SJSA1 (cell line): ENCODE results near the gene MTUS2. TPM values are rescaled to one million over a fixed set of nuclear protein-coding genes. Genes with fewer than 3 reads are reported as not detected.

Source experiments
- DNase-seq, 2 experiments: peaks; one replicate each; pipeline ENCODE4 v3.0.0-alpha.2; 2015 to 2020; ENCODE audit warnings: low spot score in 2 of 2, low read depth in 1 of 2
- H3K27ac ChIP-seq: fragments of 250-450 bp; sonication (Bioruptor Pico); 2 replicates; pipeline ENCODE4 v1.5.1; 2020; ENCODE audit warnings: mild to moderate bottlenecking, moderate library complexity
- H3K27me3 ChIP-seq: fragments of 250-450 bp; sonication (Bioruptor Pico); replicated peaks from 2 replicates; pipeline ENCODE4 v1.5.1; 2020; ENCODE audit warnings: mild to moderate bottlenecking, moderate library complexity
- H3K36me3 ChIP-seq: fragments of 250-450 bp; sonication (Bioruptor Pico); 2 replicates; pipeline ENCODE4 v1.5.1; 2020; ENCODE audit warnings: mild to moderate bottlenecking
- H3K4me1 ChIP-seq: fragments of 250-450 bp; sonication (Bioruptor Pico); replicated peaks from 2 replicates; pipeline ENCODE4 v1.6.1; 2021; ENCODE audit warnings: mild to moderate bottlenecking
- H3K4me3 ChIP-seq: fragments of 250-450 bp; sonication (Bioruptor Pico); 2 replicates; pipeline ENCODE4 v1.5.1; 2020; ENCODE audit warnings: mild to moderate bottlenecking
- H3K9me3 ChIP-seq: fragments of 250-450 bp; sonication (Bioruptor Pico); replicated peaks from 2 replicates; pipeline ENCODE4 v1.5.1; 2020; ENCODE audit warnings: mild to moderate bottlenecking
- total RNA-seq: library from RNA; depleted of rRNA; stranded (reverse); fragments of >200 nt; shearing (Covaris generic); gene quantifications from 2 replicates; pipeline ENCODE4 v1.2.3, GENCODE V29; 2014

Gene MTUS2
- total RNA-seq, 1 experiment from 2014 or later: not detected

GRCh38 chr13:28867564-28867963, 47.4 kb downstream of the MTUS2 start:
- Histone ChIP-seq H3K36me3 (no peaks in the 10 kb centered on the region), H3K9me3 (no peaks in the 10 kb centered on the region), H3K27me3 (no peaks in the 10 kb centered on the region; the same call in 1 of the 2 replicates), H3K4me1 (no peaks in the 10 kb centered on the region), H3K27ac (no peak overlapping the region), H3K4me3 (no peak overlapping the region)
- DNase-seq: no peak

DNA sequence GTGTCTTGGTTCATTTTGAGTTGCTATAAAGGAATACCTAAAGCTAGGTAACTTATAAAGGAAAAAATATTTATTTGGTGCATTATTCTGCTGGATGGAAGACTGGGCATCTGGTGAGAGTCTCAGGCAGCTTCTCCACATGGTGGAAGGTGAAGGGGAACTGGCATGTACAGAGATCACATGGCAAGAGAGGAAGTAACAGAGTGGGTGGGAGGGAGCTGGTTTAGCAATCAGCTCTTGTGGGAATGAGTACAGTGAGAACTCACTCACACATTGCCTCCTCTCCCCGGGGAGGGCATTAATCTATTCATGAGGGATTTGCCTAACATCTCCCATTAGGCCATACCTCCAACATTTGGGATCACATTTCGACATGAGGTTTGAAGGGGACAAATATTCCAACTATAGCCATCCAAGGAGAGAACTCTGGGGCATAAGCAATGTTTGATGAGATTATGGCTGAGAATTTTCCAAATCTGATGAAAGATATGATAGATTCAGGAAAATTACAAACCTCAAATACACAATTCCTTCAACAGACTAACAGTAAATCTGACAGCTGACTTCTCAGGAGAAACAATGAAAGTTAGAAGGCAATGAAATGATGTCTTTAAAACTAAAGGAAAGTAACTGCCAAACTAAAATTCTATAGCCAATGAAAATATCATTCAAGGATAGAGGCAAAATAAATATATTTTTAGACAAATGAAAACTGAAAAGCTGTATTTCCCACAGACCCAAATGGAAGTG, 52.5 kb downstream of the MTUS2 start:
- H3K4me3 ChIP-seq: no peak overlapping the region
- no peak overlapping the region for H3K27ac ChIP-seq
- H3K4me1 ChIP-seq: no peaks in the 10 kb centered on the region
- no peak for DNase-seq
- no peaks in the 10 kb centered on the region; the same call in 1 of the 2 replicates for H3K9me3 ChIP-seq
- H3K36me3 ChIP-seq: no peaks in the 10 kb centered on the region
- no peaks in the 10 kb centered on the region for H3K27me3 ChIP-seq

DNA sequence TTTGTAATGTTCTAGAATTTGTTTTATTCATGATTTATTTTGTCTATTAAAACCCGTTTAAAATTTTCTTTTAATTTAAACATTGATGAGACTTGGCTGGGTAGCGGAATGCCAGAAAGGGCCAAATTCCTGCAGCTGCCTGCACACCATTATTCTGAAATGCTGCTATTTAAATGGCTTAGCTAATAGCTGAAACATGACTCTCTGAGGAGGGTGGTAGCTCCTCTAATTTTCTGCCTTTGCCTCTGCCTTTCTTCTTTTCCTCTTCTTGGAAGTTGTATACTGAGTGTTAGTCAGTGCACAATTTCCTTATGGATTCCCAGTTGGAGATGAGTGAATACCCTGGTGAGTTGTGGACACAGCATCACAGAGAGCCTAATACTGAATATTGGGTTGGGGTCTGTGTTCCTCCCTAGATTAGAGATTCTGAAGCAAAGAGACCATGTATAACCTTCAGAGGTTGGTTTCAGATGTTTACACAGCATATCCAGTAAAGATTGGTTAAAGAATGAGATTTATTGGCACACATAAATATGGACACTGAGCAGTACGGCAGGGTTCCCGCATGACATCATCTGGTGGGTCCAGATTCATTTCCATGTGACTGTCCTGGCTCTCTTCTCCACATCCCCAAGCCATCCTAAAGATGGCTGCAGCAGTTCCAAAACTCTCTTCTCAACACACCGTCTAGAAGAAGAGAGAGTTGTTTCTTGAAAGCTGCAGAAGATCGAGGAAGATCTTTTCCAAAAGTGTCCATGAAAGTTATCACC, 55.9 kb downstream of the MTUS2 start:
- Histone ChIP-seq H3K4me1 (no peaks in the 10 kb centered on the region), H3K27ac (no peak overlapping the region), H3K4me3 (no peak overlapping the region), H3K36me3 (no peaks in the 10 kb centered on the region), H3K9me3 (no peaks in the 10 kb centered on the region; the same call in 1 of the 2 replicates), H3K27me3 (no peaks in the 10 kb centered on the region)
- no peak for DNase-seq

GRCh38 chr13:28877408-28877807, 57.3 kb downstream of the MTUS2 start:
- Histone ChIP-seq H3K9me3 (no peaks in the 10 kb centered on the region; the same call in 1 of the 2 replicates), H3K27ac (no peak overlapping the region), H3K27me3 (no peaks in the 10 kb centered on the region), H3K36me3 (no peaks in the 10 kb centered on the region), H3K4me1 (no peaks in the 10 kb centered on the region), H3K4me3 (no peak overlapping the region)
- no peak for DNase-seq

GRCh38 chr13:28885181-28885580, 65.0 kb downstream of the MTUS2 start:
- no peaks in the 10 kb centered on the region for H3K9me3 ChIP-seq
- no peak for DNase-seq
- no peaks in the 10 kb centered on the region for H3K27me3 ChIP-seq
- no peak overlapping the region for H3K27ac ChIP-seq
- no peaks in the 10 kb centered on the region for H3K4me1 ChIP-seq
- H3K36me3 ChIP-seq: no peaks in the 10 kb centered on the region
- no peak overlapping the region for H3K4me3 ChIP-seq

DNA sequence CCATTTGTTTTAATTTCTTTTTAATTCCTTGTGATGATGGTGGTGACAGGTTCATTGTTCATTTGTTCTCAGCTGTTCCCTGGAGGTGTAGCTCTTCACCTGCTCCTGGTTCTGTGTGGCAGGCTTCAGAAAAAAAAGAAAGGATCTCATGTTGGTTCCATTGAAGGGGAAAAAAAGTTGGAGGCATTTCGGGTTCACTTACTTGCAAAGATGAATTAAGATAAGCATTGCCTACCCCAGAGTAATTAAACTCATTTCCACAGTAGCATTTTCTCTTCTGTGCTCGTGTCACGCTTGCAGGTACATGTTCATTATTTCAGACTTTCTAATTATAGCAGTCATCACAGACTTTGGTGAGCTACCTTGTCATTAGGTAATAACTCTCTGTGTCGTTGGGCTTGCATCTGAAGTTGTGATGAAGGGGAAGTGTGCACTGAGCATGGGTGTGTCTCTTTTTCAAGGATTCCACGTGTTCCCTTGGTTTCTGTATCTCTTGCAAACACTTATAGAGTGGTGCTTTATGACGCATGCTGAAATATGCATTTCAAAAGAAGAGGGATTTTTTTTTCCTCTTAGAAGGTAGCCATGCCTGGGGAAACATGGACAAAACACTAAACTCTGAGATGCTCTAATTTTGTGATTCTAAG, 69.1 kb downstream of the MTUS2 start:
- H3K27me3 ChIP-seq: no peaks in the 10 kb centered on the region
- no peak overlapping the region for H3K4me3 ChIP-seq
- no peaks in the 10 kb centered on the region for H3K4me1 ChIP-seq
- H3K9me3 ChIP-seq: no peaks in the 10 kb centered on the region
- DNase-seq: no peak
- H3K27ac ChIP-seq: no peak overlapping the region
- H3K36me3 ChIP-seq: no peaks in the 10 kb centered on the region

GRCh38 chr13:28890712-28891111, 70.6 kb downstream of the MTUS2 start:
- Histone ChIP-seq H3K27me3 (no peaks in the 10 kb centered on the region), H3K4me3 (no peak overlapping the region), H3K27ac (no peak overlapping the region), H3K36me3 (no peaks in the 10 kb centered on the region), H3K4me1 (no peaks in the 10 kb centered on the region), H3K9me3 (no peaks in the 10 kb centered on the region)
- DNase-seq: no peak

GRCh38 chr13:28918030-28918429, 97.9 kb downstream of the MTUS2 start:
- H3K4me1 ChIP-seq: no peaks in the 10 kb centered on the region
- no peak for DNase-seq
- no peaks in the 10 kb centered on the region for H3K36me3 ChIP-seq
- no peak overlapping the region for H3K4me3 ChIP-seq
- H3K27ac ChIP-seq: no peak overlapping the region
- no peaks in the 10 kb centered on the region for H3K27me3 ChIP-seq
- H3K9me3 ChIP-seq: no peaks in the 10 kb centered on the region

- no peaks in the 10 kb centered on the region for H3K9me3 ChIP-seq
- H3K4me1 ChIP-seq: no peaks in the 10 kb centered on the region
- H3K4me3 ChIP-seq: no peak overlapping the region
- H3K36me3 ChIP-seq: no peaks in the 10 kb centered on the region
- no peak overlapping the region for H3K27ac ChIP-seq
- H3K27me3 ChIP-seq: no peaks in the 10 kb centered on the region
- DNase-seq: no peak
Observed at GRCh38 chr13:28922341-28922740, 102.2 kb downstream of the MTUS2 start.

DNA sequence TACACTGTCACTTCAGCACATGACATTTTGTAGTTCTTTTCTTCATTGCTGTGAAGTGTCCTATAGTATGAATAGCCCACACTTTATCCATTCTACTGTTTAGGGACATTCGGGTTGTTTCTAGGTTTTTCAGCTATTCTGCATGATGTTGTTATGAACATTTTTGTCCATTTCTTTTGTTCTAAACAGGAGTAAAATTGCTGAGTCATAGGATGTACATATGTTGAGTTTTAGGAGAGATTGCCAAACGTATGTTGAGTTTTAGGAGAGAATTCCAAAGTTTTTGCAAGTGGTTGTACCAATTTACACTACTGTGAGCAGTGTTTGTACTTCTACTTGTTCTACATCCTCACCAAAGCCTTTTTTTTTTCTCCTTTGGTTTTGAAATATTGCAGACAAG, 115.0 kb downstream of the MTUS2 start:
- Histone ChIP-seq H3K36me3 (no peaks in the 10 kb centered on the region), H3K4me3 (no peak overlapping the region), H3K9me3 (no peaks in the 10 kb centered on the region), H3K4me1 (no peaks in the 10 kb centered on the region), H3K27me3 (no peaks in the 10 kb centered on the region), H3K27ac (no peak overlapping the region)
- no peak for DNase-seq

DNA sequence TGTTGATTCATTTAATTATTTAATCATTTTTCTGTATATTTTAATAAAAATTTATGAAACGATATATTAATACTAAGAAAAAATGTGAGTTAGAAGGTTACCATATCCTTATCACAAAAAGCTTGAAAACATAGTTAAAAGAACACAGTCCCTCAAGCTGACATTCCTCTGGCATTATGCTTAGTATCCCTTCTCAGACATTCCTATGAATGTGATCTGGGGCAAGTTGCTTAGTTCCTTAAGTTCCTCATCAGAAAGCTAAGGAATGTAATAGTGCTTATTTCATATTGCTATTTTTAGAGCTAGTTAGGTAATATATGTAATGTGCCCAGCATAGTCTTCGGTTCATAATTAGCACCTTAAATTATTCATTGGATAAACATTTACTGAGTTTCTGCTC, 122.8 kb downstream of the MTUS2 start:
- H3K36me3 ChIP-seq: no peaks in the 10 kb centered on the region
- no peak overlapping the region for H3K4me3 ChIP-seq
- H3K4me1 ChIP-seq: no peaks in the 10 kb centered on the region
- no peak for DNase-seq
- no peaks in the 10 kb centered on the region for H3K27me3 ChIP-seq
- no peak overlapping the region for H3K27ac ChIP-seq
- no peaks in the 10 kb centered on the region for H3K9me3 ChIP-seq

DNA sequence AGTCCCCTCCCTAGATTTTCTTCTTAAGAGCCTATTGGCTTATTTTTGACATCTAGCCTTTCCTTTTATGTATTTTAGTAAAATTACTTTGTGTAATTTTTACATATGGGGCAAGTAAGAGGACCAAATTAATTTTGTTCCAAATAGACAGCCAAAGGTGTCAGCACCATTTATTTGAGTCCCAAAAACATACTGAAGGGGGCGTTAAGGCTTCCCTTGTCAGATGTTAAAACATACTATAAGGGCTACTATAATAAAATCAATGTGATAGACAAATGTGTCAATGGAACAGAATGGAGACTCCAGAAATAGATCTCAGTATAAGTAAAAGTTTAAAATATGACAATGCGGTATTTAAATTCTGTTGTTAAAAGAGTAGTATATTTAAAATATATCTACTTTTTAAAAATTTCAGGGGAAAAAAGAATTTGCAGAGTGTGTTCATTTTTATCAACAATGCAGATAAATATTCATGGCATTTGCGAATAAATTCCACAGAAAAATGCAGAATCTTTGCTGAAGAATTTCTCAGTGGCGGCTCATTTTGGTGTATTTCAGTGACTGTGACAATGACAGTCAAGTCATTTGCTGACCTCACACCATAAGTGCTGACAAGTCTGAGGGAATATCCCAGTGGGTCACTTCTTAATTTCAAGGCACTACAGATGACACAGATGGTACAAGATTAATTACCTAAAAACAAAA, 133.7 kb downstream of the MTUS2 start:
- Histone ChIP-seq H3K36me3 (no peaks in the 10 kb centered on the region), H3K4me1 (no peaks in the 10 kb centered on the region), H3K27me3 (no peaks in the 10 kb centered on the region), H3K27ac (no peak overlapping the region), H3K4me3 (no peak overlapping the region), H3K9me3 (no peaks in the 10 kb centered on the region)
- no peak for DNase-seq

DNA sequence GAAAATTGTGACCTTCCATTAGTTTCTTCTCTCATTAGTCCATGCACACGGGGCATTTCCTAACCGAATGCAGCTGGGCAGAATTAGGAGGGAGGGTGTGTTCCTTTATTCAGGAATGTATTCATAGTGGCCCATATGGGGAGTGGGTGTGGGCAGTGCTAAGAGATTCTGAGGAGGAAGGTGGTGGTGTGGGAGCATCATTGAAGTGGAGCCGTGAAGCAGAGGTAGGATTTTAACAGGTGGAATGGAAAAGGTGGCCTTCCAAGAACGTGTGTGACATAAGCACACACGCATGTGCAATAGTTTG, 134.2 kb downstream of the MTUS2 start:
- H3K4me1 ChIP-seq: no peaks in the 10 kb centered on the region
- DNase-seq: no peak
- H3K4me3 ChIP-seq: no peak overlapping the region
- H3K36me3 ChIP-seq: no peaks in the 10 kb centered on the region
- H3K27ac ChIP-seq: no peak overlapping the region
- no peaks in the 10 kb centered on the region for H3K27me3 ChIP-seq
- H3K9me3 ChIP-seq: no peaks in the 10 kb centered on the region

- no peaks in the 10 kb centered on the region for H3K27me3 ChIP-seq
- no peak overlapping the region for H3K4me3 ChIP-seq
- no peaks in the 10 kb centered on the region for H3K4me1 ChIP-seq
- H3K9me3 ChIP-seq: no peaks in the 10 kb centered on the region
- H3K36me3 ChIP-seq: no peaks in the 10 kb centered on the region
- no peak for DNase-seq
- H3K27ac ChIP-seq: no peak overlapping the region
Observed at GRCh38 chr13:28954810-28955209, 134.7 kb downstream of the MTUS2 start.
